Adrenal gland (tissue), 5 donors: ENCODE data around the gene SNX5.

Experiments used
- CTCF ChIP-seq, 6 experiments: fragments of 450-650 bp in 4 of 6; fragments of 200-600 bp in 2 of 6; sonication (generic) in 1 of 6; IDR thresholded peaks; 1 replicate in 5 of 6; 2 replicates in 1 of 6; pipeline versions ENCODE4 v1.5.1 to v1.8.0; 2016 to 2021; ENCODE audit warnings: antibody characterized with exemption in 6 of 6, mild to moderate bottlenecking in 2 of 6, moderate library complexity in 1 of 6
- POLR2A ChIP-seq, 2 donors: fragments of 450-650 bp; IDR thresholded peaks; one replicate each; pipeline ENCODE4 v1.6.1; 2017; ENCODE audit warnings: antibody characterized with exemption in 2 of 2, mild to moderate bottlenecking in 2 of 2, moderate library complexity in 1 of 2
- donor health status: DM: no; HTN: no; CAD: no.

GRCh38 chr20:17960927-17961586 lies 7.5 kb downstream of the SNX5 start:
- no peak for TF ChIP-seq CTCF (IDR thresholded peaks at IDR 0.05)
- no peak for TF ChIP-seq POLR2A (IDR thresholded peaks at IDR 0.05)
